ENCODE data around the gene XRN2. TPM values are rescaled to one million over a fixed set of nuclear protein-coding genes. Genes with fewer than 3 reads are reported as not detected.

The XRN2 gene
- total and polyA plus RNA-seq, 8 donors: 12.5 to 66.8 (median 27.7) TPM

GRCh38 chr20:21395051-21395665, 92.0 kb downstream of the XRN2 start:
- 12 to 27% (median 18%) methylated on average over 6 of the region's 6 CpGs for WGBS, 5 donors
- H3K27ac ChIP-seq: no peak overlapping the region
- peaks cover 0 to 8% (median 7%) of the 10 kb centered on the region in 4 donors for H3K36me3 ChIP-seq
- peaks cover 0 to 26% (median 7%) of the 10 kb centered on the region in 4 donors for H3K9me3 ChIP-seq
- intact Hi-C loops (cut with DNase I; ENCODE audit: low total_unique reads): loop anchor here (10.0 kb wide), 1 partner anchor 60 kb away; no protein-coding TSS in a partner anchor
- DNase-seq: no peak
- H3K4me3 ChIP-seq: no peak overlapping the region
- TF ChIP-seq EP300 (IDR thresholded peaks at IDR 0.05): no peak
- TF ChIP-seq, protein P1, sequence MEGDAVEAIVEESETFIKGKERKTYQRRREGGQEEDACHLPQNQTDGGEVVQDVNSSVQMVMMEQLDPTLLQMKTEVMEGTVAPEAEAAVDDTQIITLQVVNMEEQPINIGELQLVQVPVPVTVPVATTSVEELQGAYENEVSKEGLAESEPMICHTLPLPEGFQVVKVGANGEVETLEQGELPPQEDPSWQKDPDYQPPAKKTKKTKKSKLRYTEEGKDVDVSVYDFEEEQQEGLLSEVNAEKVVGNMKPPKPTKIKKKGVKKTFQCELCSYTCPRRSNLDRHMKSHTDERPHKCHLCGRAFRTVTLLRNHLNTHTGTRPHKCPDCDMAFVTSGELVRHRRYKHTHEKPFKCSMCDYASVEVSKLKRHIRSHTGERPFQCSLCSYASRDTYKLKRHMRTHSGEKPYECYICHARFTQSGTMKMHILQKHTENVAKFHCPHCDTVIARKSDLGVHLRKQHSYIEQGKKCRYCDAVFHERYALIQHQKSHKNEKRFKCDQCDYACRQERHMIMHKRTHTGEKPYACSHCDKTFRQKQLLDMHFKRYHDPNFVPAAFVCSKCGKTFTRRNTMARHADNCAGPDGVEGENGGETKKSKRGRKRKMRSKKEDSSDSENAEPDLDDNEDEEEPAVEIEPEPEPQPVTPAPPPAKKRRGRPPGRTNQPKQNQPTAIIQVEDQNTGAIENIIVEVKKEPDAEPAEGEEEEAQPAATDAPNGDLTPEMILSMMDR (IDR thresholded peaks at IDR 0.05): no peak
- TF ChIP-seq POLR2AphosphoS5 (IDR thresholded peaks at IDR 0.05): no peak
- TF ChIP-seq POLR2A (IDR thresholded peaks at IDR 0.05): no peak
- H3K4me1 ChIP-seq: peaks cover 16 to 33% (median 24%) of the 10 kb centered on the region in 4 donors
- H3K27me3 ChIP-seq: peaks cover 22 to 99% (median 82%) of the 10 kb centered on the region in 3 donors

DNA sequence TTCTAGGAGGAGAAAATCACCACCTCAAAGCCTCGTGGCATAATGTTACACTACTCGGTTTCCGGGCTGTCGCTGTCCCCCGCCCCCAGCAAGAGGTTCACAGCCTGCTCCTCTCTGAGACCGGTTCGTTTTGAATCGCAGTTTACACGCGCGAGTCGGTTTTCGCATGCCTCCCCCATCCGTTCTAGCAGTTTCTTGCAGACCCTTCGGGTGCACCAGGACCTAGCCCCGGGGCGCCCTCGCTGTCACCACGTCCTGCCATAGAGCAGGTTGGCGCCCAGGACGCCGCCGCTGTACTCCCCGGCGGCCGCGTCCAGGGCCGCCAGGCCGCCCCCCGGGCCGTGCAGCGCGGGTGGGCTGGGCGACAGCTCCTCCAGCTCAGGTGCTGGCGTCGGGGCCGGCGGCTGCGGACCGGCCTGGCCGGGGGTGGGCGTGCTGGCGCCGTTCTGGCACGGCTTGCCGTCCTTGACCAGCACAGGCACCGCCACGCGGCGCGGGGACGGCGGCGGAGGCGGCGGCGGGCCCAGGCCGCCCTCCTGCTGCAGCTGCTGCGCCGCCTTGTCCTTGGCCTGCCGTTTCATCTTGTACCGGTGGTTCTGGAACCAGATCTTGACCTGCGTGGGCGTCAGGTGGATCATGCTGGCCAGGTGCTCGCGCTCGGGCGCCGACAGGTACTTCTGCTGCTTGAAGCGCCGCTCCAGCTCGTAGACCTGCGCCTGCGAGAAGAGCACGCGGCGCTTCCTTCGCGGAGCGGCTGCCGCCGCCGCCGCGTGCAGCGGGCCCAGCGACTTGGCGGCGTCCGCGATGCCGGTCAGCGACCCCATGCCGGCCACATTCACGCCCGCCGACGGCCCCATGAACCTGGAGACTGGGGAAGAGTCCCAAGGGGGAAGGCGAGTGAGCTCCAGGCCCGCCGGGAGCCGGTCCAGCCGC, 92.8 kb downstream of the XRN2 start:
- peaks cover 0 to under 1% (median 0%) of the 10 kb centered on the region in 4 donors for H3K36me3 ChIP-seq

DNA sequence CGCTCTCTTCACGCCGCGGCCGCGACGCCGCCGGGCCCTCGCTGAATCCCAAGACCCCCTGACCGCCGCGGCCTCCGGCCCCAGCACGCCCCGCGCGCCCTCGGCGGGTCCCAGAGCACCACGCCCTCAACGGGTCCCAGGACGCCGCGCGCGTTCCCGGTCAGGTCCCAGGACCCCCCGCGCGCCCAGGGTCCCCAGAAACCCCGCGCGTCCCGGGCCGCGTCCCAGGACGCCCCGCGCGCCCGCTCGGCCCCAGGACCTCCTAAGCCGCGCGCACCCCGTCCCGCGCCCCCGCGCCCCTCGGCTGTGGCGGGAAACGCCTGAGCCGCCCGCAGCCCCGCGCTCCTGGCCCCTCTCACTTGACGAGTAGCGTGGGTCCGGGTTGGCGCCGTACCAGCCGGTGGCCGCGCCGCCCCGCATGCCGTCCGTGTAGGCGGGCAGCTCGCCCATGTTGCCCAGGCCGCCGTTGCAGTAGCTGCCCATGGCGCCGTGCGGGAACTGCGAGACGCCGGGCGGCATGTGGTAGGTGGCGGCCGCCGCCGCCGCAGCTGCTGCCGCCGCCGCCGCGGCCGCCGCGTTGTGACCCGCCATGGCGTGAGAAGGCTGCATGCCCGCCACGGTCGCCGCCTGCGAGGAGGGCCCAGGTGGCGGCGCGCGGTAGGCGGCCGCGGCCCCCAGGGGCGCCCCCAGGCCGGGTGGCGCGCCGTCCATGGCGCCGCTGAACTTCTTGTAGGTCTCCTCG, 93.6 kb downstream of the XRN2 start:
- peaks cover 22 to 100% (median 83%) of the 10 kb centered on the region in 3 donors for H3K27me3 ChIP-seq
- H3K4me1 ChIP-seq: peaks cover 16 to 28% (median 20%) of the 10 kb centered on the region in 4 donors
- intact Hi-C loops (cut with DNase I; ENCODE audit: low total_unique reads): loop anchor here (10.0 kb wide), 1 partner anchor 62 kb away; no protein-coding TSS in a partner anchor
- H3K4me3 ChIP-seq: peak overlapping the region; percentile 10 to 39 (median 22)
- H3K36me3 ChIP-seq: no peaks in the 10 kb centered on the region
- peak in 1 of 2 donors; percentile 45 for DNase-seq
- H3K9me3 ChIP-seq: peaks cover 0 to 22% (median 4%) of the 10 kb centered on the region in 4 donors
- 3 to 16% (median 5%) methylated on average over 20 to 116 of the region's 116 CpGs for WGBS, 5 donors
- TF ChIP-seq, protein P1 (IDR thresholded peaks at IDR 0.05): no peak
- TF ChIP-seq POLR2A (IDR thresholded peaks at IDR 0.05): no peak
- no peak for TF ChIP-seq EP300 (IDR thresholded peaks at IDR 0.05)
- TF ChIP-seq POLR2AphosphoS5 (IDR thresholded peaks at IDR 0.05): no peak
- no peak overlapping the region for H3K27ac ChIP-seq

More for the DNA sequence above, 92.8 kb downstream of the XRN2 start:
- Histone ChIP-seq H3K27ac (no peak overlapping the region), H3K4me1 (peaks cover 16 to 33% (median 24%) of the 10 kb centered on the region in 4 donors), H3K27me3 (peaks cover 22 to 100% (median 89%) of the 10 kb centered on the region in 3 donors), H3K9me3 (peaks cover 0 to 26% (median 7%) of the 10 kb centered on the region in 4 donors), H3K4me3 (peak overlapping the region; percentile 7 to 39 (median 22))
- WGBS, 5 donors: 4 to 8% (median 6%) methylated on average over 26 to 103 of the region's 103 CpGs
- TF ChIP-seq POLR2A (IDR thresholded peaks at IDR 0.05) (no peak), EP300 (IDR thresholded peaks at IDR 0.05) (no peak), POLR2AphosphoS5 (IDR thresholded peaks at IDR 0.05) (no peak)
- TF ChIP-seq, protein P1 (IDR thresholded peaks at IDR 0.05): no peak
- DNase-seq: peak in 1 of 2 donors; percentile 60
- intact Hi-C loops (cut with DNase I; ENCODE audit: low total_unique reads): loop anchor here (10.0 kb wide), 1 partner anchor 61 kb away; no protein-coding TSS in a partner anchor

All from stomach (tissue), 9 donors.